Lower leg skin (tissue), 3 donors: ENCODE measurements around the gene NEUROD1.

ENCODE experiments used
- CTCF ChIP-seq, 3 donors: fragments of 450-650 bp; IDR thresholded peaks; one replicate each; pipeline ENCODE4 v1.5.1; 2016; ENCODE audit warnings: antibody characterized with exemption in 3 of 3, mild to moderate bottlenecking in 3 of 3, moderate library complexity in 2 of 3
- POLR2A ChIP-seq, 2 donors: fragments of 450-650 bp; IDR thresholded peaks; one replicate each; pipeline ENCODE4 v1.6.1; 2016 to 2017; ENCODE audit warnings: antibody characterized with exemption in 2 of 2, mild to moderate bottlenecking in 1 of 2, moderate library complexity in 1 of 2

GRCh38 chr2:181697126-181697525 is 16.8 kb upstream of the NEUROD1 start:
- TF ChIP-seq CTCF (IDR thresholded peaks at IDR 0.05) (no peak), POLR2A (IDR thresholded peaks at IDR 0.05) (no peak)
